K562 (cell line): ENCODE data around the gene MRPL40. TPM values are rescaled to one million over a fixed set of nuclear protein-coding genes. Genes with fewer than 3 reads are reported as not detected.

ENCODE experiments used
- ATAC-seq: fragments of 200-7000 bp; cut with Tn5 transposase; 3 replicates; pipeline ENCODE4 v1.9.1; 2020; ENCODE audit warnings: moderate library complexity
- BruUV-seq: library from RNA; stranded (reverse); fragments of 400-500 nt; replicated peaks from 2 replicates; lab custom pipeline; 2021; lab: Mats Ljungman, UMichigan
- CTCF ChIA-PET: fragments of 300-600 bp; formaldehyde crosslinking; extraction: SDS; loops from one replicate; lab custom pipeline; 2021; ENCODE audit warnings: low intra/inter-chr PET ratio; lab: Yijun Ruan, JAX
- POLR2A ChIA-PET: fragments of 300-600, 350-650 bp; sonication (Branson Sonifier 250); formaldehyde crosslinking; extraction: SDS; loops from one replicate; lab custom pipeline; 2021; ENCODE audit warnings: antibody characterized with exemption, inconsistent platforms; lab: Yijun Ruan, JAX
- DNase-seq, 4 experiments: peaks; one replicate each; pipeline versions ENCODE4 v3.0.0 to v3.0.0-alpha.2; 2011 to 2018; ENCODE audit warnings: low spot score in 3 of 4, mixed read lengths in 3 of 4; ENCODE audit errors: extremely low read depth in 1 of 4
- FAIRE-seq: peaks from 2 replicates; lab custom pipeline; 2011; peaks lifted over from hg19 to GRCh38; lab: Jason Lieb, UNC
- H2AFZ ChIP-seq: 2 replicates; pipeline ENCODE4 v1.6.0; 2011; ENCODE audit warnings: low read depth, low read length, control low read depth, inconsistent platforms
- H3K27ac ChIP-seq: fragments of 200-600 bp; 3 replicates; pipeline ENCODE4 v1.8.0; 2011; ENCODE audit warnings: low read depth, mild to moderate bottlenecking, control low read depth, inconsistent platforms, low read length, moderate library complexity, mixed read lengths; ENCODE audit errors: extremely low read depth
- H3K27me3 ChIP-seq, 2 experiments: fragments of 300-600 bp in 1 of 2; 2 replicates in 1 of 2; 3 replicates in 1 of 2; pipeline versions ENCODE4 v1.6.0 to v1.8.0; 2011; ENCODE audit warnings: inconsistent platforms in 2 of 2, low read length in 2 of 2, mild to moderate bottlenecking in 1 of 2, mixed read lengths in 1 of 2, moderate library complexity in 1 of 2; ENCODE audit not compliant: control insufficient read depth in 2 of 2, insufficient read depth in 2 of 2
- H3K36me3 ChIP-seq: fragments of 300-600 bp; 3 replicates; pipeline ENCODE4 v1.8.0; 2011; ENCODE audit warnings: mild to moderate bottlenecking, low read length, inconsistent platforms; ENCODE audit not compliant: control insufficient read depth, insufficient read depth
- H3K4me1 ChIP-seq, 2 experiments: fragments of 200-600 bp in 1 of 2; replicated peaks in 1 of 2; 2 replicates in 1 of 2; 3 replicates in 1 of 2; pipeline versions ENCODE4 v1.5.1 to v1.8.0; 2011; ENCODE audit warnings: inconsistent platforms in 2 of 2, low read length in 2 of 2, mild to moderate bottlenecking in 1 of 2, mixed read lengths in 1 of 2, moderate library complexity in 1 of 2; ENCODE audit not compliant: control insufficient read depth in 2 of 2, insufficient read depth in 2 of 2
- H3K4me2 ChIP-seq: 2 replicates; pipeline ENCODE4 v1.6.1; 2011; ENCODE audit warnings: low read length, control low read depth, inconsistent platforms, mixed read lengths; ENCODE audit not compliant: insufficient read depth
- H3K4me3 ChIP-seq: fragments of 200-600 bp; sonication (generic), shearing (Covaris generic); 2 replicates; pipeline ENCODE4 v1.5.1; 2016; ENCODE audit warnings: control low read depth, inconsistent platforms
- H3K79me2 ChIP-seq: fragments of 200-600 bp; 3 replicates; pipeline ENCODE4 v1.8.0; 2011; ENCODE audit warnings: low read length, inconsistent platforms; ENCODE audit not compliant: control insufficient read depth, insufficient read depth
- H3K9ac ChIP-seq, 2 experiments: 2 replicates each; pipeline versions ENCODE4 v1.6.0 to v1.6.1; 2011; ENCODE audit warnings: low read depth in 2 of 2, low read length in 2 of 2, control low read depth in 1 of 2, inconsistent platforms in 1 of 2, mild to moderate bottlenecking in 1 of 2, mixed read lengths in 1 of 2; ENCODE audit not compliant: insufficient read depth in 1 of 2
- H3K9me1 ChIP-seq: one replicate; pipeline ENCODE4 v1.6.0; 2011; ENCODE audit warnings: inconsistent platforms, mild to moderate bottlenecking, low read length, moderate library complexity; ENCODE audit not compliant: control insufficient read depth, insufficient read depth
- H3K9me3 ChIP-seq: replicated peaks from 2 replicates; pipeline ENCODE4 v1.5.1; 2011; ENCODE audit warnings: low read depth, low read length, inconsistent platforms; ENCODE audit not compliant: control insufficient read depth, insufficient read depth
- H4K20me1 ChIP-seq: replicated peaks from 2 replicates; pipeline ENCODE4 v1.6.1; 2011; ENCODE audit warnings: low read length, inconsistent platforms, mixed read lengths; ENCODE audit not compliant: control insufficient read depth, insufficient read depth
- BRD9 ChIP-seq: fragments of 450-650 bp; IDR thresholded peaks from 2 replicates; pipeline ENCODE4 v1.6.1; 2018; ENCODE audit warnings: low read depth; ENCODE audit not compliant: partially characterized antibody
- ELF1 ChIP-seq: fragments of 200-800 bp; sonication (Bioruptor generic); IDR thresholded peaks from 2 replicates; pipeline ENCODE4 v1.6.1; 2016; ENCODE audit warnings: missing genetic modification characterization, missing compliant biosample characterization
- GABPB2 ChIP-seq: fragments of 250-450 bp; sonication (Bioruptor Pico); conservative IDR thresholded peaks from 2 replicates; pipeline ENCODE4 v1.5.1; 2021; ENCODE audit warnings: mild to moderate bottlenecking
- IFI16 ChIP-seq: fragments of 250-450 bp; sonication (Bioruptor Pico); IDR thresholded peaks from 2 replicates; pipeline ENCODE4 v2.1.2; 2022; ENCODE audit warnings: mild to moderate bottlenecking, inconsistent platforms
- NFE2 ChIP-seq: IDR thresholded peaks from 2 replicates; pipeline ENCODE4 v1.6.1; 2014; ENCODE audit warnings: antibody characterized with exemption, low read depth
- SNRNP70 ChIP-seq: fragments of 200-400 bp; formaldehyde crosslinking; optimal IDR thresholded peaks from 2 replicates; pipeline ENCODE3; 2017; ENCODE audit warnings: low read depth, low read length
- STAG1 ChIP-seq: sonication (generic); formaldehyde crosslinking; IDR thresholded peaks from 2 replicates; pipeline ENCODE4 v1.5.0; 2020; ENCODE audit warnings: missing genetic modification reagents, borderline replicate concordance
- XRCC3 ChIP-seq: fragments of 450-650 bp; IDR thresholded peaks from 2 replicates; pipeline ENCODE4 v1.6.1; 2017; ENCODE audit warnings: mild to moderate bottlenecking, moderate library complexity
- ZBTB40 ChIP-seq, 2 experiments: fragments of 450-650 bp in 1 of 2; sonication (generic) in 1 of 2; formaldehyde crosslinking in 1 of 2; IDR thresholded peaks; 2 replicates each; pipeline versions ENCODE4 v1.7.1 to v1.9.0; 2016 to 2022; ENCODE audit warnings: inconsistent platforms in 1 of 2, mild to moderate bottlenecking in 1 of 2, missing genetic modification reagents in 1 of 2
- ZNF12 ChIP-seq: sonication (generic); formaldehyde crosslinking; IDR thresholded peaks from 2 replicates; pipeline ENCODE4 v1.4.0; 2020; ENCODE audit warnings: mild to moderate bottlenecking, missing genetic modification reagents
- WGBS: fragments of 100-300 bp; shearing (Covaris generic); methylation state at CpG from one replicate; pipeline ENCODE4 v1.1.6; 2016; ENCODE audit warnings: low coverage, mixed read lengths; ENCODE audit not compliant: insufficient coverage; ENCODE audit errors: missing lambda C conversion rate; 5-methylcytosine and 5-hydroxymethylcytosine counted together
- in situ Hi-C: fragments of 300-500 bp; cut with MboI; formaldehyde crosslinking; loops from 4 replicates; pipeline ENCODE4 v1.15.0; 2018; ENCODE audit warnings: inconsistent platforms, mixed read lengths
- intact Hi-C: fragments of 100-400 bp; cut with micrococcal nuclease; formaldehyde crosslinking; loops from 2 replicates; pipeline ENCODE4 v1.14.2; 2022
- polyA plus RNA-seq, 8 experiments: library from polyadenylated mRNA; depleted of rRNA in 4 of 8; stranded (reverse) in 5 of 8; unstranded in 3 of 8; fragments of >200 nt; fragmentation: Nextera tagmentation in 2 of 8; fragmentation: Illumina TruSeq in 1 of 8; extraction: Ambion mirVana in 2 of 8; extraction: Trizol in 1 of 8; gene quantifications; 2 replicates each; pipeline versions ENCODE4 v1.2.1 to v1.2.3, GENCODE V29; 2011 to 2014; ENCODE audit warnings: inconsistent platforms in 1 of 8, missing spikeins in 1 of 8
- total RNA-seq, 7 experiments: library from RNA; depleted of rRNA in 6 of 7; stranded (reverse); fragments of >200 nt in 6 of 7; fragmentation: Illumina TruSeq in 2 of 7; extraction: Trizol in 2 of 7; gene quantifications; 2 replicates each; pipeline versions ENCODE4 v1.2.1 to v1.2.3, GENCODE V29; 2011 to 2021; ENCODE audit warnings: low replicate concordance in 1 of 7

The MRPL40 gene
- total and polyA plus RNA-seq, 9 of the 15 experiments (the other 6 are each of a cell fraction or from before 2014, with no cell fraction given): 132 to 652 (median 208) TPM

- no peak for TF ChIP-seq ZNF12 (CRISPR knock-in tag)
- TF ChIP-seq ELF1 (tag): no peak
Observed at GRCh38 chr22:19456541-19456940, 24.2 kb downstream of the MRPL40 start (continued).

GRCh38 chr22:19457828-19458428 is 25.6 kb downstream of the MRPL40 start:
- in situ Hi-C loops: no loop called here
- Histone ChIP-seq H3K27ac (no peak overlapping the region; the same call in 2 of the 3 replicates), H4K20me1 (0 out of 2 replicates have a peak, but pooled peaks cover 3% of the 10 kb centered on the region), H3K9me3 (no peaks in the 10 kb centered on the region), H3K9ac (peak overlapping the region in 1 of 2 experiments; percentile 27; a peak in 2 of 4 replicates), H3K27me3 (no peaks in the 10 kb centered on the region), H3K9me1 (no peaks in the 10 kb centered on the region), H3K79me2 (no peaks in the 10 kb centered on the region), H3K4me3 (no peak overlapping the region), H3K4me1 (no peaks in the 10 kb centered on the region), H2AFZ (no peak overlapping the region), H3K36me3 (peaks cover 96% of the 10 kb centered on the region), H3K4me2 (no peak overlapping the region)
- DNase-seq: no peak
- POLR2A ChIA-PET: interaction anchor here (0.5 to 13.6 kb wide), 11 partner anchors 8 to 205 kb away, joined by 3 to 148 read pairs (median 4); partner anchors contain the start of genes C22orf39, CDC45 and UFD1
- CTCF ChIA-PET: no interaction called here
- no peak for ATAC-seq
- no TSS peak for BruUV-seq
- intact Hi-C loops: no loop called here
- no peak for FAIRE-seq
- 95% methylated on average over 8 of the region's 8 CpGs for WGBS
- TF ChIP-seq GABPB2 (CRISPR knock-in tag) (no peak), ZBTB40 (IDR thresholded peaks at IDR 0.05) (no peak), ZBTB40 (CRISPR knock-in tag; IDR thresholded peaks at IDR 0.05) (peak; percentile 26; the same call in 1 of the 2 replicates), XRCC3 (no peak), BRD9 (no peak), STAG1 (CRISPR knock-in tag) (peak; percentile 23; the same call in 1 of the 2 replicates), IFI16 (no peak), NFE2 (0 out of 2 replicates have a peak, but pooled peaks have one; percentile 26), SNRNP70 (peak; percentile 82)
